Raji (cell line): ENCODE data around the gene LOXL1.

Source experiments
- POLR2A ChIP-seq: IDR thresholded peaks from 2 replicates; pipeline ENCODE4 v1.6.1; 2011; ENCODE audit warnings: low read depth, low read length, control low read depth; ENCODE audit not compliant: insufficient read depth

The LOXL1 gene

DNA sequence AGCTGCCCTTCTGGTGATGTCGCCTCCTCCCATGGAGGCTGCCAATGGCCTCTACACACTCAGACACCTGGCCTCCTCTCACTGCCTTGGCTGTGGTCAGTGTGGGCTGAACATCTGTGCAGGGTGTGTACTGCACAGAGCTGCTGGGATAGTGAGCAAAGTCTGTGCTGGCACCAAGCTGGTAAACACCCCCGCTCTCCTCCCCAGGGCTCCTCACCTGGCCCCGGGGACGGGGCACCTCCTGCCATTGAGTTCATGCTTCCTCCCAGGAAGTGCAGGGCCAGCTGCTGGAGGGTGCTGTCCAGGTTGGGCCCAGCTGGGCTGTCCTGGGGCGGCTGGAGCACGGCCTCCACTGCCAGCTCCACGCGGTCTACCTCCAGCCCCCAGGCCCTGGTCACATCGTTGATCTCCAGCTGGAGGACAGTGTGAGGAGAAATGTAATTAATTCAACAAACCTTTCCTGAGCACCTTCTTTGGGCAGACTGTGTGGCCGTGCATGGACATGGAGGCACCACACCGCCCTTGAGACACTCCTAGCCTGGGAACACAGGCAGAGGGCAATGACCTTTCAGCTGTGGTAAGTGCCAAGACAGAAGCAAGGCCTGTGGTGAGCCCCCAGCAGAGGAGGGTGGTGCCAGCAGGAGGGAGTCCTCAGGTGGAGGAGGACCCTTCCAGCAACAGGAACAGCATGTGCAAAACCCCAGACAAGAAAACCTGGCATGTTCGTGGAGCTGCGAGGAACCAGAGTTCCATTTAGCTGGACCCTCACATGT is 59.0 kb downstream of the LOXL1 start:
- TF ChIP-seq POLR2A, result no peak

DNA sequence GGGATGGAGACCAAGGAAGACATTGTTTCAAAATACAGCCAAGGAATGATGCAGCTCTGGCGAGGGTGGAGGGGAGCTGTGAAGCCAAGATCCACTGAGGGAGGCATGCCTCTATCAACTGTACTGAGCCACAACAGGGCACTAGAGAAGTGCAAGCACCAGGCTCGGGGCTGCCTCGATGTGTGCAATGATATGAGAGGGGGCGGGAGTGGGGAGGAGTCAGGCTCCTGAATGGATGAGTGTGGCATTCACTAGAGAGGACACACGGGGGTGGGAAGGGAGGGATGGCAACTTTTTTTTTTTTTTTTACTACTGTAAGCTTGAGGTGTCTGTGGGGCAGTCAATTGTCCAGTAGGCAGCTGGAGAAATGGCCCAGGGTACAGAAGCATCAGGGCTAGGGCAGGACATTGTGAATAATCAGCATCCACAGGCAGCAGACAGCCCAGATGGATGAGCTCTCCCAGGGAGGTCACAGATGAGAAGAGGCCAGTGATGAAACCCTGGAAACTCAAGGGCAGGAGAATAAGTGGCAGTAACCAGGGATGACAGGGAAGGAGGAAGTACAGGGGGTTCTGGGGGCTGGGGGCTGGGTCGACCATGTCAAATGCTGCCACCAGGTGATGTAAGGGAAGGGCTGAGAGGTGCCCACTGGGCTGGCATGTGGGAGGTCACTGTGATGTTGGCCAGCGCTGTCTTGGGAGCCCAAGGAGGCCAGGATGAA is 60.0 kb downstream of the LOXL1 start:
- TF ChIP-seq POLR2A, result no peak

- TF ChIP-seq POLR2A, result no peak
These were observed 60.5 kb downstream of the LOXL1 start for GRCh38 chr15:73986776-73987056.

- no peak for TF ChIP-seq POLR2A
These were observed 61.0 kb downstream of the LOXL1 start for GRCh38 chr15:73987250-73987649.

DNA sequence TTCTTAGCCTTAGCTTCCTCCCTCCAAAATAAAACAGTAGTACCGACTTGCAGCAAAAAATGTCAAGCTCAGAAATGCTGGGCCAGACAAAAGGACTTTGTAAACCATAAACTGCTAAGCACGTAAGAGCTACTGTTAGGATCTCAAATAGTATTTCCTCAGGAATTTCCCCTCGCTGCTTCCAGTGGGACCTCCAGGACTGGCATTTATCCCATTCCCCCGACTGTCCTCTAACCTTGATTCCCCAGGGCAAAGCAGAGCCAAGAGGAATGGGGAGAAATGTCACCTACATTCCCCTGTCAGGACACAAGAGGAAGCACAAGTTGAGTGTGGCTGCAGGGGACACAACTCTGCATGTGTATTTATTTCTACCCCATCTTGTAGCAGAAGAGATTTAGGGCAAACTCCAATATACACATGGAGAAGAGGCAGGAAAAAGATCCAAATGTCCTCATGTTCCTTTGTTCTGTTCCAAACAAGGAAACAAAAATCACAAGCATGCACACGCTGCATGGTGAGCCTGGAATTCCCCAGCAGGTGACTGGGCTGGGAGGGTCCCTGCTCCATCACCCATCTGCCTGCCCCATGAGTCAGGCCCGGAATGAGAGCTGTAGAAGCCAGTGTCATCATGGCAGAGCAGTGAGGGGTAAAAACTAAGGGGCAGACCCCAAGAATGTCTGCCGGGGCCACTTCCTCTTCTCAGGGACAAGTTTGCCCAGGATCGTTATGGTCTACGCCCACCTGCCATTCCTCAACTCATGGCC is 61.6 kb downstream of the LOXL1 start:
- TF ChIP-seq POLR2A, result no peak

- TF ChIP-seq POLR2A, result no peak
These were observed 62.2 kb downstream of the LOXL1 start for GRCh38 chr15:73988445-73988969.

DNA sequence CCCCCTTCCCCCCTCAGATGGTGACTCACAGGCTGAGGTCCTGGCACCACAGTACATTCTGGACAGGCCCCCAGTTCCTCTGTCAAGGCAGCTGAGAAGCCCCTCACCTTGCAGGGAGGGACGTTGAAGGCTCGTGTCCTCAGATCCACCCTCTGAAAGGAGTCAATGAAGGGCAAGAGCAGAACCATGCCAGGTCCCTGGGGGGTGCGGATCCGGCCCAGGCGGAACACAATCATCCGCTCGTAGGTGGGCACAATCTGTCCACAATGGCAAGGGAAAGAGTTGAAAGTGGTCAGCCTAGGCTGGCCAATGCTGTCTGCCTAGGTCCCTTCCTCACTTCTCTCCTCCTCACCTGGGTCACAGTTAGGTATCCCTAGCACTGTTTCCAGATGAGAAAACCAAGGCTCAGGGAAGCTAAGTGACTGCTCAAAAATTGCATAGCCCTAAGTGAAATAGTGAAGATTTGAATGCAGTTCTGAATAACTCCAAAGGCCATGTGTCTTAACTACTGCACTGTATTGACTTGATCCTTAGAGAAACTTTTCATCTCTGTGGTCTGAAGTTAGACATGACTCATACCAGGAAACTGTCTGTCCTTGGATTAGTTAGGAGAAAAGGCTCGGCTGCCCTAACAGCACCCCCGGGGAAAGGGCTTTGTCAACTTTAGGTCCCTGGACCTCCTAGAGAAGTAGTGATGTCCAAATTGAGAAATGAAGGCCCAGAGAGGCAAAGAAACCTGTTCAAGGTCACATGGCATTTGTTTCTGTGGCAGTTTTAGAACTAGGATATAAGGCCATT is 62.9 kb downstream of the LOXL1 start:
- no peak for TF ChIP-seq POLR2A

- no peak for TF ChIP-seq POLR2A
These were observed 64.2 kb downstream of the LOXL1 start for GRCh38 chr15:73990250-73991005.

DNA sequence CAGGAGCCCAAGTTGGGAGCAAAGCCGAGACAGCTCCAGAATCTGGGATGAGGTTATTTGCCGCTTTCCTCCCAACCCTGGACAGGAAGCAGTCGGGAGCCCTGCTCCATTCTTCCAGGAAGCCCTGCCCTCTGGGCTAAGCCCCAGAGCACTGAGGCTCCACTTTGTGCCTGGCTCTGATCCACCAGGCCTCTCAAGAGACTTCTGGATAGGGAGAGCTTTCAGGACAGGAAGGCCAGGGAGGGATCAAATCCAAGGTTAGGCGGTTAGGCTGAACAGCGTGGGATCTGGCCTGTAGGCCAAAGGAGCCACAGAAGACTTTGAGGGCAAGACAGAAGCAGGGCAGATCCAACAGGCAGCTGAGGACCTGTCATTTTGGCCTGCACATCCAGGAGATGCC is 65.0 kb downstream of the LOXL1 start:
- no peak for TF ChIP-seq POLR2A

GRCh38 chr15:73991726-73992593 is 65.7 kb downstream of the LOXL1 start, which contains the start of gene STOML1:
Gene STOML1 (minus strand): TSS chr15:73992295. CDS start chr15:73992223, 72 bp downstream.
- TF ChIP-seq POLR2A, result peak; percentile 72

DNA sequence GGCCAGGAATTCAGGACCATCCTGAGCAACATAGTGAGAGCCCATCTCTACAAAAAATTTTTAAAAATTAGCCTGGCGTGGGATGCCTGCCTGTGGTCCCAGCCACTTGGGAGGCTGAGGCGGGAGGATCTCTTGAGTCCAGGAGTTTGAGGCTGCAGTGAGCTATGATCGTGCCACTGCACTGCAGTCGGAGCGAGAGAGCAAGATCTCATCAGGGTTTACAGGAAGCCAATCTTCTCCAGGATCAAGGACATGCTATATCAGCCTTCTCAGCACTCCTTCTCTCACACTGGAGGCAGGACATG is 66.3 kb downstream of the LOXL1 start:
- no peak for TF ChIP-seq POLR2A

DNA sequence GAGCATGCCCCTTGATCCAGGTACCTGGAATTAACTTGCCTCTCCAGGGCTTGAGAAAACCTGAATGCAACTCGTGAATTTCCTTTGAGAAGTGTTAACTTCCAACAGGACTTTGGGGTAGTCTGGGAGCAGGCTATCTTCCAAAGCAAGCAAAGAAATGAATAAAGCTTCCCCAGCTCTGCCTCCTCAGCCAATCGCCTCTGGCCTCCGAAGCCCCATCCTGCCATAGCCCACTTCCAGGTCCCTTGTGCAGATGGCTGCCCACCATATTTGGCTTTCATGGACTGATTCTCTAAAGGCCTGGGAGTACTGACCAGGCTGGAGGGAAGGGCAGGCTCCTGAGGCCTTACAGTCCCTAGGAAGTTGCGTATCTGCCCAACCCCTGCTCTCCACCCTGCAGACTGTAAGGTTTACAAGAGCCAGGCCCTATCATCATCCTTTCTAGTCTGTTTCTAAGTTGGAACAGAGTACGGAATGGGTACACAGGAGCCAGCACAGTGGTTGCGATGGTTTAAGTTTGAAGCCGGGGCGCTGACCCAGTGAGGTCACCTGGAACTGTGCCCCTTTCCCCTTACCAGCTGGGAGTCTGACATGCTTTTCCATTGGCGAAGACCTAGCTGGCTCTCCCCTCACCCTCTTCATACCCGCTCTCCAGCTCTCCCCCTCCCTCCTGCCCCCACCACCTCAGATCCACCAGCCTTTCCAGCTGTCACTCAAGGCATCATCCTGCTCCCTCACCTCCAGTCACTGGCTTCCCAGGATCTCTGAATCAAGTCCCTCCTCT is 67.1 kb downstream of the LOXL1 start:
- no peak for TF ChIP-seq POLR2A
